Transverse colon (tissue), 4 donors: Measurements from ENCODE around the gene ATXN2L. TPM values are rescaled to one million over a fixed set of nuclear protein-coding genes. Genes with fewer than 3 reads are reported as not detected.

Source experiments
- DNase-seq: peaks from one replicate; pipeline ENCODE4 v3.0.0-alpha.2; 2019
- H3K27ac ChIP-seq, 4 donors: fragments of 200-600 bp; sonication (generic); 2 replicates each; pipeline ENCODE4 v1.5.1; 2016 to 2018; ENCODE audit warnings: inconsistent platforms in 4 of 4
- H3K27me3 ChIP-seq: fragments of 200-600 bp; sonication (generic); 2 replicates; pipeline ENCODE4 v1.5.1; 2017; ENCODE audit warnings: inconsistent platforms
- H3K36me3 ChIP-seq, 4 donors: fragments of 200-600 bp; sonication (generic); 2 replicates each; pipeline ENCODE4 v1.5.1; 2017 to 2019; ENCODE audit warnings: inconsistent platforms in 4 of 4
- H3K4me1 ChIP-seq, 4 donors: fragments of 200-600 bp; sonication (generic); 2 replicates each; pipeline ENCODE4 v1.5.1; 2017 to 2020; ENCODE audit warnings: inconsistent platforms in 4 of 4
- H3K4me3 ChIP-seq, 4 donors: fragments of 200-600 bp; sonication (generic); 1 replicate in 1 of 4; 2 replicates in 3 of 4; pipeline versions ENCODE4 v1.5.1 to v1.6.1; 2017 to 2019; ENCODE audit warnings: inconsistent platforms in 4 of 4
- H3K9me3 ChIP-seq, 2 donors: fragments of 200-600 bp; sonication (generic); 2 replicates each; pipeline ENCODE4 v1.5.1; 2017 to 2019; ENCODE audit warnings: inconsistent platforms in 2 of 2
- CTCF ChIP-seq, 5 experiments: fragments of 200-600 bp in 3 of 5; fragments of 450-650 bp in 2 of 5; sonication (generic) in 3 of 5; IDR thresholded peaks; 1 replicate in 2 of 5; 2 replicates in 3 of 5; pipeline ENCODE4 v1.5.1; 2016 to 2017; ENCODE audit warnings: antibody characterized with exemption in 5 of 5, inconsistent platforms in 3 of 5, mild to moderate bottlenecking in 2 of 5, moderate library complexity in 1 of 5
- EP300 ChIP-seq: sonication (generic); formaldehyde crosslinking; IDR thresholded peaks from one replicate; pipeline ENCODE4 v1.6.1; 2017; ENCODE audit warnings: antibody characterized with exemption, low read depth
- POLR2A ChIP-seq: fragments of 450-650 bp; IDR thresholded peaks from one replicate; pipeline ENCODE4 v1.6.1; 2016; ENCODE audit warnings: antibody characterized with exemption, mild to moderate bottlenecking, moderate library complexity
- POLR2AphosphoS5 ChIP-seq, 3 donors: sonication (generic); formaldehyde crosslinking; IDR thresholded peaks; one replicate each; pipeline ENCODE4 v1.6.1; 2016; ENCODE audit warnings: antibody characterized with exemption in 3 of 3
- WGBS, 2 donors: methylation state at CpG; one replicate each; pipeline ENCODE4 v1.1.5; 2018; ENCODE audit warnings: low coverage in 1 of 2; 5-methylcytosine and 5-hydroxymethylcytosine counted together
- in situ Hi-C, 4 donors: fragments of 200-750 bp; cut with MboI; loops; one replicate each; pipeline versions ENCODE4 v1.15.0 to v1.15.1; 2017; ENCODE audit warnings: low sequenced_read_pairs in 3 of 4, low pct_ligation_motif_present in 1 of 4, low pct_unique_long_range_greater_than_20kb in 1 of 4
- intact Hi-C: fragments of 100-400 bp; cut with DNase I; formaldehyde crosslinking; loops from one replicate; pipeline ENCODE4 v1.15.1; 2023; ENCODE audit warnings: low total_unique reads
- total RNA-seq, 4 donors: library from RNA; depleted of rRNA; stranded (reverse); fragments of >200 nt; gene quantifications; one replicate each; pipeline ENCODE4 v1.1.0, GENCODE V29; 2016

Gene ATXN2L
- total RNA-seq, 4 donors from 2014 or later, result 90.2 to 165 (median 105) TPM

GRCh38 chr16:28830531-28830930 is 7.7 kb downstream of the ATXN2L start:
- Histone ChIP-seq H3K4me3 (no peak overlapping the region), H3K27me3 (no peaks in the 10 kb centered on the region), H3K9me3 (no peaks in the 10 kb centered on the region), H3K27ac (no peak overlapping the region), H3K4me1 (peaks cover 2 to 4% (median 3%) of the 10 kb centered on the region in 4 donors), H3K36me3 (peaks cover 0 to 95% (median 46%) of the 10 kb centered on the region in 4 donors)
- in situ Hi-C loops (no loop called here), intact Hi-C loops (no loop called here)
- no peak for TF ChIP-seq CTCF (IDR thresholded peaks at IDR 0.05)
- TF ChIP-seq EP300, result no peak
- TF ChIP-seq POLR2A, result no peak
- DNase-seq, result no peak
- 84 to 91% methylated on average over 3 to 13 of the region's 13 CpGs for WGBS, 2 donors

- intact Hi-C loops, result no loop called here
- no peak for TF ChIP-seq CTCF (IDR thresholded peaks at IDR 0.05)
- no peak for TF ChIP-seq POLR2AphosphoS5 (IDR thresholded peaks at IDR 0.05)
- TF ChIP-seq EP300, result no peak
- TF ChIP-seq POLR2A, result no peak
- Histone ChIP-seq H3K36me3 (peaks cover 0 to 74% (median 37%) of the 10 kb centered on the region in 4 donors), H3K27me3 (no peaks in the 10 kb centered on the region), H3K9me3 (no peaks in the 10 kb centered on the region), H3K27ac (no peak overlapping the region), H3K4me3 (no peak overlapping the region), H3K4me1 (no peaks in the 10 kb centered on the region)
- 94% methylated on average over 14 of the region's 14 CpGs; no CpG with 5 or more reads in 1 of the 2 donors for whole genome bisulfite sequencing, 2 donors
- in situ Hi-C loops, result no loop called here
- DNase-seq, result no peak
Measured at GRCh38 chr16:28834349-28834748, 11.6 kb downstream of the ATXN2L start.

GRCh38 chr16:28834873-28835863 is 12.4 kb downstream of the ATXN2L start:
- Histone ChIP-seq H3K9me3 (no peaks in the 10 kb centered on the region), H3K4me1 (no peaks in the 10 kb centered on the region), H3K36me3 (peaks cover 0 to 66% (median 33%) of the 10 kb centered on the region in 4 donors), H3K4me3 (no peak overlapping the region), H3K27me3 (no peaks in the 10 kb centered on the region), H3K27ac (no peak overlapping the region)
- WGBS, 2 donors, result 96 to 100% methylated on average over 1 to 25 of the region's 25 CpGs
- no peak for DNase-seq
- intact Hi-C loops (no loop called here), in situ Hi-C loops (no loop called here)
- TF ChIP-seq CTCF (IDR thresholded peaks at IDR 0.05) (no peak), POLR2AphosphoS5 (IDR thresholded peaks at IDR 0.05) (no peak), POLR2A (no peak), EP300 (no peak)

- Histone ChIP-seq H3K27me3 (no peaks in the 10 kb centered on the region), H3K36me3 (peaks cover 0 to 57% (median 28%) of the 10 kb centered on the region in 4 donors), H3K9me3 (no peaks in the 10 kb centered on the region), H3K4me3 (no peak overlapping the region), H3K27ac (no peak overlapping the region), H3K4me1 (no peaks in the 10 kb centered on the region)
- DNase-seq, result no peak
- in situ Hi-C loops (no loop called here), intact Hi-C loops (no loop called here)
- no peak for TF ChIP-seq EP300
- TF ChIP-seq POLR2AphosphoS5 (IDR thresholded peaks at IDR 0.05), result no peak
- no peak for TF ChIP-seq CTCF (IDR thresholded peaks at IDR 0.05)
- TF ChIP-seq POLR2A, result no peak
- 91 to 100% methylated on average over 1 to 24 of the region's 25 CpGs for WGBS, 2 donors
Measured at GRCh38 chr16:28835864-28836760, 13.3 kb downstream of the ATXN2L start.
